Hepatocyte (in vitro differentiated cells): ENCODE results near the gene TEPSIN. TPM values are rescaled to one million over a fixed set of nuclear protein-coding genes. Genes with fewer than 3 reads are reported as not detected.

Source experiments
- DNase-seq: peaks from one replicate; pipeline ENCODE4 v3.0.0-alpha.2; 2016; ENCODE audit warnings: low spot score
- H2AFZ ChIP-seq: fragments of 200-600 bp; sonication (generic); 2 replicates; pipeline ENCODE4 v1.6.0; 2016; ENCODE audit warnings: antibody characterized with exemption, mild to moderate bottlenecking
- H3K27ac ChIP-seq: fragments of 200-600 bp; sonication (generic); 2 replicates; pipeline ENCODE4 v1.5.1; 2016; ENCODE audit warnings: mild to moderate bottlenecking
- H3K27me3 ChIP-seq: fragments of 200-600 bp; sonication (generic); 2 replicates; pipeline ENCODE4 v1.6.1; 2016
- H3K36me3 ChIP-seq: fragments of 200-600 bp; sonication (generic); replicated peaks from 2 replicates; pipeline ENCODE4 v1.5.1; 2016; ENCODE audit warnings: low read depth; ENCODE audit not compliant: insufficient read depth
- H3K4me1 ChIP-seq: fragments of 200-600 bp; sonication (generic); 2 replicates; pipeline ENCODE4 v1.5.1; 2016; ENCODE audit warnings: mild to moderate bottlenecking, moderate library complexity; ENCODE audit not compliant: insufficient read depth
- H3K4me2 ChIP-seq: fragments of 200-600 bp; sonication (generic); 2 replicates; pipeline ENCODE4 v1.6.0; 2016
- H3K4me3 ChIP-seq: fragments of 200-600 bp; sonication (generic); 2 replicates; pipeline ENCODE4 v1.5.1; 2016; ENCODE audit warnings: mild to moderate bottlenecking
- H3K79me2 ChIP-seq: fragments of 200-600 bp; sonication (generic); 2 replicates; pipeline ENCODE4 v1.6.0; 2017; ENCODE audit warnings: mild to moderate bottlenecking
- H3K9me2 ChIP-seq: fragments of 200-600 bp; sonication (generic); replicated peaks from 2 replicates; pipeline ENCODE4 v1.6.0; 2017; ENCODE audit warnings: mild to moderate bottlenecking; ENCODE audit not compliant: insufficient read depth
- H3K9me3 ChIP-seq: fragments of 200-600 bp; sonication (generic); 2 replicates; pipeline ENCODE4 v1.5.1; 2016; ENCODE audit warnings: low read depth, mild to moderate bottlenecking
- H4K20me1 ChIP-seq: fragments of 200-600 bp; sonication (generic); 2 replicates; pipeline ENCODE4 v1.6.0; 2016; ENCODE audit warnings: mild to moderate bottlenecking; ENCODE audit not compliant: insufficient read depth, poor library complexity, severe bottlenecking
- EZH2 ChIP-seq: fragments of 200-600 bp; sonication (generic); IDR thresholded peaks from 2 replicates; pipeline ENCODE4 v1.6.1; 2016; ENCODE audit warnings: antibody characterized with exemption, mild to moderate bottlenecking, borderline replicate concordance
- EZH2phosphoT487 ChIP-seq: fragments of 200-600 bp; sonication (generic); IDR thresholded peaks from one replicate; pipeline ENCODE4 v1.6.1; 2018; ENCODE audit warnings: antibody characterized with exemption, mild to moderate bottlenecking, low read depth, moderate library complexity; ENCODE audit not compliant: unreplicated experiment, severe bottlenecking
- WGBS: methylation state at CpG from one replicate; pipeline ENCODE4 v1.1.6; 2016; ENCODE audit warnings: low lambda C conversion rate; ENCODE audit errors: missing lambda C conversion rate; 5-methylcytosine and 5-hydroxymethylcytosine counted together
- polyA plus RNA-seq: library from polyadenylated mRNA; unstranded; fragments of >200 nt; fragmentation: Nextera tagmentation; extraction: Ambion mirVana; gene quantifications from 2 replicates; pipeline ENCODE4 v1.2.1, GENCODE V29; 2016
- total RNA-seq: library from RNA; depleted of rRNA; stranded (reverse); fragments of >200 nt; gene quantifications from 2 replicates; pipeline ENCODE4 v1.2.3, GENCODE V29; 2014
- TF ChIP-seq, protein P1 (sequence below): fragments of 200-600 bp; sonication (generic); IDR thresholded peaks from 2 replicates; pipeline ENCODE4 v1.5.1; 2016; ENCODE audit warnings: antibody characterized with exemption, mild to moderate bottlenecking; ENCODE audit not compliant: poor library complexity

TEPSIN gene
- total and polyA plus RNA-seq, 2 experiments from 2014 or later: 34.1 to 44.3 TPM

DNA sequence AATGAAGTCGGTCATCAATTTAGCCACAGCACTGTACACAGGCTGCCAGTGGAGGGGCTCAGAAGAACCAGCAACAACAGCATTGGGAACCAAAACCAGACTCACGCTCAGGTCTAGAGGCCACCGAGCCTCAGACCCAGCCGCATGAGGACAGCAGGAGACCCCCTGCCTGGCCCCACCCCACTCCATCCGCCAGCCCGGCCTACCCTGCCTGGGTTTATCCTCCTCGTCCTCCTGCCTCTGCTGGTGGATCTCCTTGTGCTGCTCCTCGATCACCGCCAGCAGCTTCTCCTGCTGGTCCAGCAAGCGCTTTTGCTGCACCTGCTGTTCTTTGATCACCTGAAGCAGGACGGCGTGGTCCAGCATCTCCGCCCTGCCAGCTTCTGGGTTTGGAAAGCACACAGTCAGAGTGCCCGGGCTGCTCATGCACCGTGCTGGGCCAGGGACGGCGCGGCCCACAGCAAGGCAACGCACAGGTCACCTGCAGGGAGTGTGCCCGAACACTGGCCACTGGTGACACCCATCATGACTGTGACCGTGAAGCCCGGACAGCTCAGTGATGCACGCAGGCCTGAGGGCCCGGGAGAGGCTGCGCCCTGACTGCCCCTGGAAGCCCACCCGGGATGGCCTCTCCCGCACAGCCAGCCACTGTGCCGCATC lies 8.0 kb upstream of the TEPSIN start:
- Histone ChIP-seq H2AFZ (no peak overlapping the region), H3K36me3 (no peaks in the 10 kb centered on the region)
- 96% methylated on average over 25 of the region's 28 CpGs for WGBS

DNA sequence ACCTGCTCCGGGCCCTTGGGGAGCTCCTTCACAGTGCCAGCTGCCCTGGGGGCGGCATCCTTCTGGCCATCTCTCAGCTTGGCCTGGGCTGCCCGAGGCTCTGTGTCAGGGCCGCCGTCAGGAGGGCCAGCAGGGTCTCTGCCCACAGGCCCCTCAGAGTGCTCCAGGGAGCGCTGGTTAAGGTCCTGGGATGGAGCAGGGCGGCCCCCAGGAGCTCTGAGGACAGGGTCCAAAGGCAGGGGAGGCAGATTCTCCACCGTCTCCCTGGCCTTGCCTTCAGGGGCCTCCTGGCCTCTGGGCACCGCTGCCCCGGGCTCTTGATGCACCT lies 7.5 kb upstream of the TEPSIN start:
- no peak for DNase-seq
- Histone ChIP-seq H2AFZ (no peak overlapping the region), H3K4me1 (no peaks in the 10 kb centered on the region), H3K36me3 (no peaks in the 10 kb centered on the region), H4K20me1 (no peaks in the 10 kb centered on the region), H3K27me3 (no peaks in the 10 kb centered on the region), H3K27ac (no peak overlapping the region), H3K4me2 (no peak overlapping the region), H3K9me2 (no peaks in the 10 kb centered on the region), H3K79me2 (no peaks in the 10 kb centered on the region), H3K4me3 (no peak overlapping the region), H3K9me3 (no peaks in the 10 kb centered on the region)
- WGBS: 97% methylated on average over 10 of the region's 10 CpGs
- TF ChIP-seq, protein P1, sequence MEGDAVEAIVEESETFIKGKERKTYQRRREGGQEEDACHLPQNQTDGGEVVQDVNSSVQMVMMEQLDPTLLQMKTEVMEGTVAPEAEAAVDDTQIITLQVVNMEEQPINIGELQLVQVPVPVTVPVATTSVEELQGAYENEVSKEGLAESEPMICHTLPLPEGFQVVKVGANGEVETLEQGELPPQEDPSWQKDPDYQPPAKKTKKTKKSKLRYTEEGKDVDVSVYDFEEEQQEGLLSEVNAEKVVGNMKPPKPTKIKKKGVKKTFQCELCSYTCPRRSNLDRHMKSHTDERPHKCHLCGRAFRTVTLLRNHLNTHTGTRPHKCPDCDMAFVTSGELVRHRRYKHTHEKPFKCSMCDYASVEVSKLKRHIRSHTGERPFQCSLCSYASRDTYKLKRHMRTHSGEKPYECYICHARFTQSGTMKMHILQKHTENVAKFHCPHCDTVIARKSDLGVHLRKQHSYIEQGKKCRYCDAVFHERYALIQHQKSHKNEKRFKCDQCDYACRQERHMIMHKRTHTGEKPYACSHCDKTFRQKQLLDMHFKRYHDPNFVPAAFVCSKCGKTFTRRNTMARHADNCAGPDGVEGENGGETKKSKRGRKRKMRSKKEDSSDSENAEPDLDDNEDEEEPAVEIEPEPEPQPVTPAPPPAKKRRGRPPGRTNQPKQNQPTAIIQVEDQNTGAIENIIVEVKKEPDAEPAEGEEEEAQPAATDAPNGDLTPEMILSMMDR: no peak
- TF ChIP-seq EZH2 (no peak), EZH2phosphoT487 (no peak)

More for the DNA sequence above, 8.0 kb upstream of the TEPSIN start:
- Histone ChIP-seq H3K4me3 (no peak overlapping the region), H4K20me1 (no peaks in the 10 kb centered on the region), H3K4me1 (no peaks in the 10 kb centered on the region), H3K9me3 (no peaks in the 10 kb centered on the region), H3K79me2 (no peaks in the 10 kb centered on the region), H3K9me2 (no peaks in the 10 kb centered on the region), H3K27me3 (no peaks in the 10 kb centered on the region), H3K27ac (no peak overlapping the region), H3K4me2 (no peak overlapping the region)
- DNase-seq: no peak
- no peak for TF ChIP-seq EZH2
- TF ChIP-seq EZH2phosphoT487: no peak
- TF ChIP-seq, protein P1: no peak

DNA sequence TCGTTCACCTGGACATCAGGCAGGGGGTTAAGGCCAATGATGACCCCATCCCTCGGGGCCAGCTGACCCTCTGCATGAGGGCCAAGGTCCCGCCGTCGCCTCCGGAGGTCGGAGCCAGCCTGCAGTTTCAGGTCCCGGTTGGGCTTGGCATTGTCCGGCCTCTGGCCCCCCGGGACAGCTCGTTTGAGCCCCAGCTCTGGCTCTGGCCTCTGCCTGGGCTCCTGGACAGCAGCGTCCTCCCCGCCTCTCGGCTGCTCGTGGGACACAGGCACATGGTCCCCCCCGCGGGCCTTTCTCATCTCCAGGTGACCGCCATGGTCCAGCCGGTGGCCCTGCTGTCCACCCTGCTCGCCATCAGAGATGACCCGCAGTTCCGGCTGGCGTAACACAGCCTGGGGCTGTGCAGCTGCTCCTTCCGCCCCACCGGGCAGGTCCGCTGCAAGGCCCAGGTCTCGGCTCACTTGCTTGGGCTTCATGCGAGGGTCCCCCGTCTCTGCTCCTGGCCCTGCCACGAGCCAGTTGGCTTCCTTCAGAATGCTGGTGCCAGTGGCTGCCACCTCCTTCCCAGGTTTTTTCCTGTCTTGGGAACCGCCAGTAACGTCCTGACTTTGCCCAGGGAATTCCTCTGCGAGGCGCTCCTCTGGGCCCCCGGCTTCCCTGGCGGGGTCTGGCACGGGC lies 6.9 kb upstream of the TEPSIN start:
- no peaks in the 10 kb centered on the region for H3K36me3 ChIP-seq

DNA sequence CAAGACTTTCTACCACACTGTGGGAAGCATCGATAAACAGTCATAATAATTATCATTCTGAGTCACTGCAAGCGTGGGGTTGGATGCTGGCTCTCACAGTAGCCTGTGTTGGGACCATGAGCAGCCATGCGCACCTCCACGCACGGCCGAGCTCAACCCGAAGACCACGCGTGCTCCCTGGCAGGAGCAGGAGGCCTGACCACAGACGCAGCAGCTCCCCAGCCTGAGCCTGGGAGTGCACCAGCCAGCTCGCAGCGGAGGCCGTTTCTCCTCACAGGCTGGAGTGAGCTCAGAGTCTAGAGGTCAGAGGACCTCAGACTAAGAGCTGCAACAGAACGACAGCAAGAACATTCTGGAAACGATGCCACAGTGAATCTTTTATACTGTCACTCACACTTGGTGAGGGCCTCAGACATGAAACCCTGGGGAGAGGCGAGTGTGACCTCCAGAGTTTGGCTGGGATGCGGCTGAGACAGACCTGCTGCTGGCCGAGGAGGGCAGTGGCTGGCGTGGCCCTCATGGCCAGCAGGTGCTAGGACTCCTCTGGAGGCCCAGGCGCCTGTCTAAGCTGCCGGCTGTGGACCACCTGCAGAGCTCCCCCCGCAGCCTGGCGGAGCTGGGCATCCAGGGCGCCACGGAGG lies 6.3 kb upstream of the TEPSIN start:
- H4K20me1 ChIP-seq: no peaks in the 10 kb centered on the region
- H3K4me2 ChIP-seq: no peak overlapping the region
- no peak overlapping the region for H3K4me3 ChIP-seq
- 89% methylated on average over 24 of the region's 25 CpGs for WGBS
- H3K9me3 ChIP-seq: no peaks in the 10 kb centered on the region
- no peak overlapping the region for H2AFZ ChIP-seq
- no peaks in the 10 kb centered on the region for H3K36me3 ChIP-seq
- TF ChIP-seq, protein P1: no peak
- TF ChIP-seq EZH2phosphoT487: no peak
- TF ChIP-seq EZH2: no peak
- peaks cover 11% of the 10 kb centered on the region for H3K79me2 ChIP-seq
- H3K9me2 ChIP-seq: no peaks in the 10 kb centered on the region
- no peak overlapping the region for H3K27ac ChIP-seq
- H3K4me1 ChIP-seq: peaks cover 4% of the 10 kb centered on the region
- H3K27me3 ChIP-seq: no peaks in the 10 kb centered on the region
- no peak for DNase-seq

More for the DNA sequence above, 6.9 kb upstream of the TEPSIN start:
- Histone ChIP-seq H3K27ac (no peak overlapping the region), H2AFZ (no peak overlapping the region), H3K4me1 (no peaks in the 10 kb centered on the region), H3K9me3 (no peaks in the 10 kb centered on the region), H4K20me1 (no peaks in the 10 kb centered on the region), H3K79me2 (peaks cover 5% of the 10 kb centered on the region), H3K4me3 (no peak overlapping the region), H3K27me3 (no peaks in the 10 kb centered on the region), H3K9me2 (no peaks in the 10 kb centered on the region), H3K4me2 (no peak overlapping the region)
- TF ChIP-seq EZH2: no peak
- no peak for TF ChIP-seq EZH2phosphoT487
- 94% methylated on average over 30 of the region's 37 CpGs for WGBS
- no peak for DNase-seq
